HG03457 (cell line): ENCODE results near the gene NHERF1.

Experiments used
- ATAC-seq: cut with Tn5 transposase; IDR thresholded peaks from one replicate; pipeline ENCODE4 v1.9.1; 2021; ENCODE audit warnings: moderate number of reproducible peaks; ENCODE audit not compliant: unreplicated experiment

NHERF1 gene

DNA sequence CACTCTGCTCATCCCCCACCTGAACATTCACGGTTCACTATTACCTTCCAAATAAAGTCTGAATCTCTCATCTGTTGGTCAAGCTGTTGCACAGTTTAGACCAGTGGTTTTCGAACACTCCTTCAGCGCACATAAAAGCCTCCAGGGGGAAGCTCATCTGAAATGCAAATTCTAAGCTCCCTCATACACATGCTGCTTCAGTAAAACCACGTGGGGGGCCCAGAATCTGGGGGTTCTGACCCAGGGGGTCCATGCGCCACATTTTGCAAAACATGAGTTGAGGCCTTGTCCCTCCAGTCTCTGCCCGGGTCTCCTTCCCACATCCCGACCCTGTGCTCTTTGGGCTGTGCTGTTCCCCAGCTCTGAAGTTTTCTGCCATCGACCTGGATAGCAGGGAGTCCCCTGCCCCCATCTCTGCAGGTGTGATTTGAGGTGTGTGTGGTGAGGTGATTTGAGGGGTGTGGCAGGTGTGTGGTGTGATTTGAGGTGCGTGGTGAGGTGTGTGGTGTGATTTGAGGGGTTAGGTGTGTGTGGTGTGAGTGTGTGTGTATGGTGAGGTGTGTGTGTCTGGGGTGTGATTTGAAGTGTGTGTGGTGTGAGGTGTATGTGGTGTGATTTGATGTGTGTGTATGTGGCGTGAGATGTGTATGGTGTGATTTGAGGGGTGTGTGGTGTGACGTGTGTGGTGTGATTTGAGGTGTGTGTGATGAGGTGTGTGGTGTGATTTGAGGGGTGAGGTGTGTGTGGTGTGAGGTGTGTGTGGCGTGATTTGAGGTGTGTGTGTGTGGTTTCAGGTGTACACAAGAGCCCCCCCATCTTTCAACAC lies 16.2 kb upstream of the NHERF1 start:
- no peak for ATAC-seq

DNA sequence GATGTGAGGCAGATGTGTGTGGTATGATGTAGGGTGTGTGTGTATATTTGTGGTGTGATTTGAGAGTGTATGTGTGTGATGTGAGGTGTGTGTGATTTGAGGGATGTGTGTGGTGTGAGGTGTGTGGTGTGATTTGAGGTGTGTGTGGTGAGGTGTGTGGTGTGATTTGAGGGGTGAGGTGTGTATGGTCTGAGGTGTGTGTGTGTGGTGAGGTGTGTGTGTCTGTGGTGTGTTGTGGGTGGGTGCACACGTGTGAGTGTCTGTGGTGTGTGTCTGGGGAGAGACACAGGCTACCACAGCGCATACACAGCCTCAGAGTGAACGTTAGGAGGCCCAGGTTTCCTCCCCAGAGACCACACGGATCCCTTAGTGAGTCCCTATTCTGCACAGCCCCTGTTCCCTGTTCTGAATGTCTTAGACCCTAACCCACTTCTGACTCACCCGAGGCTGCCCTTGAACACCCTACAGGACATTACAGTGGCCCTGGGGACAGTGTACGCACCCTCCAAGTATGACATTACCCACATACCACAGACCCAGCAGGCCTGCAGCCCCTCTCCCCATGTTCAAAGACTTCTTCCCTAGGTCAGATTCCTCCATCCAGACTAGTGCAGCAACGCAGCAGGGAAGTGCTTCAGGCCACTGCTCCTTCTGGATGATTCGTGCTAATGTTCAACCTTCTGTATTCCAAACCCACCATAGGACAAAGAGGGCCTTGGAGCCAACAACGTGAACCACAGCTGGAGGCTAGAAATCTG lies 14.9 kb upstream of the NHERF1 start:
- ATAC-seq: no peak

- ATAC-seq: no peak
Measured at GRCh38 chr17:74734256-74734655, 14.2 kb upstream of the NHERF1 start.

DNA sequence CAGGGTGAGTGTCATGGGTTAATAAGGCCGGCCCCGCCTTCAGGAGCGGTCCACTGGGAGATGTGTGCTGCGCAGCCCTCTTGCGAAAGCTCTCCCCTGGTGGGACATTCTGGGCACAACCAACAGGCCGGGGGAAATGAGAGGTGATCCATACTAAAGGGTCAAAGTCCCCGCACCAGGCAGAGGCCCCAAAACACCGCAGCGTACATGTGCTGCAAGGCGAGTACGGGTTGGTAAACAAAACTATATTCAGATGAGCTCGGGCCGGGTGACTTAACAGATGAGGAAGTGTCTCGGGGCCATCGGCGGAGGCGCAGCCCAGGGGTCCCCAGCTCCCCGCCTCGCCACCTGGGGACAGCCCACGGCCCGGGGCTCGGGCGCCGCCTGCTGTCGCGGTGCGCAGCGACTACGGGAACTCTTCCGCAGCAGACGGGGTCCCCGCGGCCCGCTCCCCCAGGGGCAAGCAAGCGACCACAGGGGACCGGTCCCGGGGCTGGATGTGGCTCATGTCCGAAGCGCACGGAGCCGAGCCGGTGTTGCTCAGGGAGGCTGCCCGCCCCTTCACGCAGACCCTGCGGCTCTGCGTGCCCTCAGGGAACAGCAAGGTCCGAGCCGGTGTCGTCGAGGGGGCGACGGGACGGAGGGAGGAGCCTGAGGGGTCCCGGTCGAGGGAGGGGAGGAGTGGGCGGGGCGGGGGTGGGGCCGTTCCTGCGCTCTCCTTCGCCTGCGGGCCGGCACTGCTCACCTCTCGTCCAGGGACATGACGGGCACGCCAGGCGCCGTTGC lies 11.7 kb upstream of the NHERF1 start, which contains the start of gene RAB37:
Gene RAB37 (plus strand): TSS at position 744 of the 786 bp plus-strand sequence. CDS start 17 bp downstream, at position 761.
- no peak for ATAC-seq

DNA sequence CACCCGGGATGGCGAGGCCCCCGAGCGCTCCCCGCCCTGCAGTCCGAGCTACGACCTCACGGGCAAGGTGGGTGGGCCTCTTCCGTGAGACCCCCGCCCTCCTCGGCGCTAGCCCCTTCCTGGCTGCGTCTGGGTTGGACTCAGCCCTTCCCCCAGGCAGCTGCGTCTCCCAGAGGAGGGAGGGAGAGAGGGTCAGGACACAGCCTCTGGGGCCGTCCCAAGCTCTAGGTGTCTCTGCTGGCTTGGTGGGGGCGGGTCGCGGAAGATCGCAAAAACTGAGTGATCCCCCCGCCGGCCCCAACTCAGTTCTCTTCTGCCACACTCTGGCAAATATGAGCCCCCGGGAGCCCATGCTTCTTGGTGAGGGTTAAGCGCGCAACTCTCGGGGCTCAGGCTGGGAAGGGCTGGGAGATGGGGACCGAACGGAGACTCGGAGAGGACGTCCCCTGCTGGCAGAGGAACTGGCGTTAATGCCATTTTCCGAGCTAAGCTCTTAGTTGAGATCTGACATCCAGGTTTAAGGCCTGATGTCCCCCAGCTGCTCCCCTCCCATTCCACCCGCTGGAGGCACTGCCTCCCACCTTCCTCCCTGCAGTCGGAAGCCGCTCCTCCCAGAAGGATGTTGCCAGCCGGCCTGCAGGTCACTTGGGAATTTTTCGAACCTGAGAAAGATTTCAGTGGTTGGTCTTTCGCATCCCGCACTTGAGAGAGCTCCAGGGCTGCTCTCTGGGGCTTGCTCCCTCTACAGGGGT lies 11.0 kb upstream of the NHERF1 start:
- ATAC-seq: no peak

DNA sequence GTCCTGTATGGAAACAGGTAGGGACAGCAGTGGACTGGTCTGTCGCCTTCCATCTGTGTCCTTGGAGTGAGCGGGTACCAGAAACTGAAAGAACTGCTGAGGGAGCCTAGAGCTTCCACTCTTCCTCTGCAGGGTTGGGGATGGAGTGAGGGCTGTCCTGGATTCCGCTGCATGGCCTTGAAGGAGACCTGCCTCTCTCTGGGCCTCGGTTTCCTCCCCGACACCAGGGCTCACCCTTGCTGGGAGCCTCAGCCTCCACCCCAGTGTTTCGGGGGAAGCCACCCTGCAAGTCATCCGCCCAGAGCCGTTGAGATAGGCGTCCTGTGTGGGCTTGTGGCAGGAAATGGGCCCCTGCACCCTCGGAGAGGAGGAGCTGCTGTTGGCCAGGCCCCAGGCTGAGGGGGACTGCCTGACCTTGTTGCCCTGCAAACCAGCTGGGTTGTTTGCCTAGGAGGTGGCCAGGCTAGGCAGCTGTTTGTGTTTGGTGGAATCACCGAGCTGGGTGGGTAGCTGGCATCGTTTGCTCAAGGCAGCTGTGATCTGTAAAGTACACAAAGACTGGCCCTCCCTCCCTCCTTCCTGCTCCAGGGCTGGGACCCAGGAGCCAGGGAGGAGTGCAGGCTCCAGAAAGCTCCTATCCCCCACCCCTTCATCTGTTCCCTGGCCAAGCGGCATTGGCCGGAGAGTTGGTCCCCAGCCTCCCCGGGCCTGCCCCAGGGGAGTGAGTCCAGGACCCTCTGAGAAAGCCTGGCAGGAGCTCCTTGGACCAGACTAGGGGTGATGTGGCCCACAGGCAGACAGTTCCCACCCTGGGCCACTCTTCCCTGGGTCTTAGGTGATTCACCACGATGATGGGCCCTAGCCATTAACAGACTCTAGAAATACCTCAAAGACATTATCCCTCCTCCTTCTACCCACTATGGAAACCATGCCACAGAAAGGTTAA lies 10.1 kb upstream of the NHERF1 start:
- no peak for ATAC-seq

GRCh38 chr17:74739227-74739831 lies 9.1 kb upstream of the NHERF1 start:
- ATAC-seq: no peak

DNA sequence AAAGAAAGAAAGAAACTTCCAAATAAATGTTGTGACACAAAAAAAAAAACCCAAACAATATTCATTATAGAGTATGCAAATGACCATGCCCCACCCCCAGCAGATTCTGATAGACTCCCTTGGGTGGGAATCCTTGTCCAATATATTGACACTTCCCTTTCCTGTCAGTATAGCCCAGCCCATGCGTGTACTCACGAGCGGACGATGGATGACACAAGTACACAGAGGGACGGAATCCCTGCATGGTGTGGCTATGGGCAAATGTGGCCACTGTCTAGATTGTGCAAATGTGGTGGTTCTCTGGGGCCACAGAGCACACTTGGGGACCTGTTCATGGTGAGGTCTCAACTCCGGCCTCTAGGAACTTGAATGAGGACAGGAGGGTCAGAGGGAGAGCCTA lies 8.3 kb upstream of the NHERF1 start:
- no peak for ATAC-seq

GRCh38 chr17:74740641-74741387 lies 7.6 kb upstream of the NHERF1 start:
- ATAC-seq: no peak

DNA sequence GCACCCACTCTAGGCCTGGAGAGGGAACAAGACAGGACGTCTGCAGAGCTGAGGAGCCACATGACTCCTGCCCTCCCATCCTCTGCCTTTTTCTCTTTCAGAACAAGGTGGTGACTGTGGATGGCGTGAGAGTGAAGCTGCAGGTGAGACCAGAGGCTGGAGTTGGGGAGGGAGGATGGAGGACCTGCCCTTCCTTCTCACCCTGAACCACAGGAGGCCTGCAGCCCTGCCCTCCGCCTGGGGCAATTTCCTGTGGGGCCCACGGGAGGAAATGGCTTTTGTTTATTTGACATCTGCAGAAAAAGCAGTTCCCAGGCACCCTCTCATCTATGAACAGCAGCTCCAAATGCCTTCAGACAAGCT lies 6.3 kb upstream of the NHERF1 start:
- no peak for ATAC-seq

- no peak for ATAC-seq
Measured at GRCh38 chr17:74742978-74743545, 5.4 kb upstream of the NHERF1 start.

DNA sequence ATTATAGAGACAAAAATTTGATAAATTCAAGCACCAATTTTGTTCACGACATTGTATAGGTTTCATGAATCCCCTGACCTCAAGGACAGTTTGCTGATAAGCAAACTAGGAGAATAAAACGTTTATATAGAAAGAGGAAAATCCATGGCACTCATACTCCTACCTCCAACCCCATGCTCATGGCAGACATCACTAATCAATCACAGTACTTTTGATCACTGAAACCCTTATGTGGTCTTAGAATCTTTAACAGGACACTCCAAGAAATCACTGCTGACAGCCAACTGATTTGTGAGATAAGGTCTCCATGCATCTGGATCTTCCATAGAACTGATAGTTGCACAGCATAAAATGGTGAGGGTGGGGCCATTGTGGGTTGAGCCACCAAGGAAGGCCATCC lies 4.7 kb upstream of the NHERF1 start:
- no peak for ATAC-seq

- no peak for ATAC-seq
Measured at GRCh38 chr17:74744349-74744713, 4.1 kb upstream of the NHERF1 start.

DNA sequence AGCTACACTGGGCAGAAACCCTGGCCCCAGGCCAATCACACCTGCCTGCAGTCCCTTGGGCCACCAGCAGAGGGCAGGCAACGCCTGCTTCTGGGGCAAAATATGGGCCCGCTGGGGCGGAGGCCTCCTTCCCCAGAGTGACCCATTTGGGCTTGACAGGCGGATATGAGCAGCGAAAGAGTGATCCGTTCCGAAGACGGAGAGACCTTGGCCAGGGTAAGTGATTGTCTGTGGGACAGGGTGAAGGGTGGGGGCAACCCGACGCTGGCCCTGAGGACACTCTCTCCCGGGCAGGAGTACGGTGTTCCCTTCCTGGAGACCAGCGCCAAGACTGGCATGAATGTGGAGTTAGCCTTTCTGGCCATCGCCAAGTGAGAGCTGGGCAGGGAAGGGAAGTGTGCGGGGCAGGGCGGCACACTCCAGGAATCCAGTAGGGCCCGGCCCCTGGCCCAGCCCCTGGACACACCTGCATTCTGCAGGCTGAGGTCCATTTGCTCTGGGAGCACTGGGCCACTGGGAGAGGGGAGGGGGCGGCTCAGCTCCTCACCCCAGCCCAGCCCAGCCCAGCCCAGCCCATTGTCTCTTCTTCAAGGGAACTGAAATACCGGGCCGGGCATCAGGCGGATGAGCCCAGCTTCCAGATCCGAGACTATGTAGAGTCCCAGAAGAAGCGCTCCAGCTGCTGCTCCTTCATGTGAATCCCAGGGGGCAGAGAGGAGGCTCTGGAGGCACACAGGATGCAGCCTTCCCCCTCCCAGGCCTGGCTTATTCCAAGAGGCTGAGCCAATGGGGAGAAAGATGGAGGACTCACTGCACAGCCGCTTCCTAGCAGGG lies 3.5 kb upstream of the NHERF1 start:
- no peak for ATAC-seq

DNA sequence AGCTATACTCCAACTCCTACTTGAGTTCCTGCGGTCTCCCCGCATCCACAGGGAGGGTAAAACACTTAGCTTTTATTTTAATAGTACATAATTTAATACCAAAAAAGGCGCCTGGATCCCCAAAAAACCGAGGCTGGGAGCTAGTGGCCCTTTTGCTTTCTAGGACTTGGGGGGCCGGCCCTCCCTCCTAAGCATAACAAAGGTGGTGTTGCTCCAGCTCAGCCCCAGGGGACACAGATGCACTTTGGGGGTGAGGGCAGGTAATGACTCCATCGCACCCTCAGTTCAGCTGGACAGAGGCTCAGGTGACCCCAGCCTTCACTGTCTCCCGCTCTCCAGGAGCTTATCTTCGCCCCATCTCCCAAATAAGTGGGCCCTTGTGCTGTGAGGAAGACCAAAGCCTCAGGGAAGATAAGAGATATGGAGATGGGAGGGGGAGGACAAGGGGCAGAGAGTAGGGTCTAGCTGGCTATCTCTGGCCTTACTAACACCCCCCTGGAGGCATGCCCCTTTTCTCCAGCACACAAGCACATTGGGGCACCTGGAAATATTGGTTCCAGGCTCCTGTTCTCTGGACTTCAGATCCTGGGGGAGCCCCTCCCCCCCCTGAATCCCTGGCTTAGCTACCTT lies 2.8 kb upstream of the NHERF1 start:
- no peak for ATAC-seq

GRCh38 chr17:74746376-74746775 lies 2.1 kb upstream of the NHERF1 start:
- ATAC-seq: no peak

GRCh38 chr17:74746922-74747321 lies 1.5 kb upstream of the NHERF1 start:
- ATAC-seq: no peak
